ENCODE data around the gene MRPS12.

MRPS12 gene

DNA sequence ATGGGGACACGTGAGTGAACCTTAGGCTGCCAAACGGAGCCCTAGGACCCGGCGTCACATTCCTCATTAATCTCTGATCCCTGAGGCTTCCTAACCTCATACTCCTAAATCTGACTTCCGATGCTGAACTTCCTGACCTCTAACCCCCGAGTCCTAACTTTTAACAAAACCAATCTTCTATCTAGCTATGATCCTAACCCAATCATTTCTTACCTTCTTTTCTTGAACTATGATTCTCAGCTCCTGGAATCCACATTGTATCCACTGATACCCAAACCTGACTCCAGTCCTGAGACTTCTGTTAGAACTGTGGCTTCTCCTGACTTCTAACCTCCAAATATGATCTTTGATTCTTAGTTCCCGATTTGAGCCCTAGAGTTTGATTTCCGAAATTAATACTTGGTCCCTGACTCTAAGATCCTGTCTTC lies 30.5 kb upstream of the MRPS12 start:
- TF ChIP-seq, protein P1, sequence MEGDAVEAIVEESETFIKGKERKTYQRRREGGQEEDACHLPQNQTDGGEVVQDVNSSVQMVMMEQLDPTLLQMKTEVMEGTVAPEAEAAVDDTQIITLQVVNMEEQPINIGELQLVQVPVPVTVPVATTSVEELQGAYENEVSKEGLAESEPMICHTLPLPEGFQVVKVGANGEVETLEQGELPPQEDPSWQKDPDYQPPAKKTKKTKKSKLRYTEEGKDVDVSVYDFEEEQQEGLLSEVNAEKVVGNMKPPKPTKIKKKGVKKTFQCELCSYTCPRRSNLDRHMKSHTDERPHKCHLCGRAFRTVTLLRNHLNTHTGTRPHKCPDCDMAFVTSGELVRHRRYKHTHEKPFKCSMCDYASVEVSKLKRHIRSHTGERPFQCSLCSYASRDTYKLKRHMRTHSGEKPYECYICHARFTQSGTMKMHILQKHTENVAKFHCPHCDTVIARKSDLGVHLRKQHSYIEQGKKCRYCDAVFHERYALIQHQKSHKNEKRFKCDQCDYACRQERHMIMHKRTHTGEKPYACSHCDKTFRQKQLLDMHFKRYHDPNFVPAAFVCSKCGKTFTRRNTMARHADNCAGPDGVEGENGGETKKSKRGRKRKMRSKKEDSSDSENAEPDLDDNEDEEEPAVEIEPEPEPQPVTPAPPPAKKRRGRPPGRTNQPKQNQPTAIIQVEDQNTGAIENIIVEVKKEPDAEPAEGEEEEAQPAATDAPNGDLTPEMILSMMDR (IDR thresholded peaks at IDR 0.05; ENCODE audit: control extremely low read depth, extremely low read depth, low read depth, missing control alignments) = no peak
- ChIA-PET CTCF (interaction anchor here (1.0 to 2.2 kb wide), 9 partner anchors 8 to 497 kb away, joined by 3 to 18 read pairs (median 4); partner anchors contain the start of genes FAM98C, MRPS12 and SARS2), POLR2A (interaction anchor here (0.7 to 1.0 kb wide), 3 partner anchors 20 to 69 kb away, joined by 3 read pairs; partner anchors contain the start of gene ECH1)
- no peak for DNase-seq (ENCODE audit: extremely low spot score)

DNA sequence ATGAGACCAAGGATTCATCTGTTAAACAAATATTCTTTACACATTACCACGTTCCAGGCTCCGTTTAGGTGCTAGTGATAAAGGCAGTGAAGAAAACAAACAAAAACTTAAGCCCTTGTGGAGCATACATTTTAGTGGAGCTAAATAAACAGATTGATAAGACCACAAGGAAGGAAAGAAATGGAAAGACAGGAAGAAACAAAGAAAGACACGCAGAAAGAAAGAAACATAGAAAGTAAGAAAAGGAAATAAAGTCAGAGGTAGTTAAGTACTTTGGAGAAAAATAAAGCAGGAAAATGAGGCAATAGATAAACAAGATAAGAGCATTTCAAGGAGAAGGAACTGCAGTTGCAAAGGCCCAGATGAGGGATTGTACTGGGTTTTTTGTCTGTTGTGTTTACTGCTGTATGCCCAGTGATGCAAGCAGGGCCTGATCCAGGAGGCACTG lies 30.0 kb upstream of the MRPS12 start:
- ChIA-PET POLR2A (no interaction called here), CTCF (interaction anchor here (1.0 to 2.2 kb wide), 8 partner anchors 14 to 497 kb away, joined by 3 to 18 read pairs (median 5); partner anchors contain the start of genes FAM98C, MRPS12 and SARS2)
- DNase-seq (ENCODE audit: extremely low spot score) = no peak
- TF ChIP-seq, protein P1 (IDR thresholded peaks at IDR 0.05; ENCODE audit: control extremely low read depth, extremely low read depth, low read depth, missing control alignments) = no peak

DNA sequence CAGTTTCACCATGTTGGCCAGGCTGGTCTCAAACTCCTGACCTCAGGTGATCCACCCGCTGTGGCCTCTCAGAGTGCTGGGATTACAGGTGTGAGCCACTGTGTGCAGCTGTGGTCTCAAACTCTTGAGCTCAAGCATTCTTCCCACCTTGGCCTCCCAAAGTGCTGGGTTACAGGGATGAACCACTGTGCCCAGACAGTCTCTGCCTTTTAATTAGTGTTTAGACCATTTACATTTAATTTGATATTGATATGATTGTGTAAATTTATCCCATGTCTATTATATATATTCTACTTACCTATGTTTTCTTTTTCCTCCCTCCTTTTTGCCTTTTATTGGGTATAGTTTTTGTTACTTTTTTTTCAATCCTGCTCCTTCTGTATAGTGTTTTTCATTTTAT lies 29.1 kb upstream of the MRPS12 start:
- TF ChIP-seq, protein P1 (IDR thresholded peaks at IDR 0.05; ENCODE audit: control extremely low read depth, extremely low read depth, low read depth, missing control alignments) = no peak
- DNase-seq (ENCODE audit: extremely low spot score) = no peak
- ChIA-PET CTCF (interaction anchor here (1.7 to 2.2 kb wide), 3 partner anchors 15 to 132 kb away, joined by 4 to 18 read pairs (median 4); partner anchors contain the start of genes MRPS12 and SARS2), POLR2A (no interaction called here)

DNA sequence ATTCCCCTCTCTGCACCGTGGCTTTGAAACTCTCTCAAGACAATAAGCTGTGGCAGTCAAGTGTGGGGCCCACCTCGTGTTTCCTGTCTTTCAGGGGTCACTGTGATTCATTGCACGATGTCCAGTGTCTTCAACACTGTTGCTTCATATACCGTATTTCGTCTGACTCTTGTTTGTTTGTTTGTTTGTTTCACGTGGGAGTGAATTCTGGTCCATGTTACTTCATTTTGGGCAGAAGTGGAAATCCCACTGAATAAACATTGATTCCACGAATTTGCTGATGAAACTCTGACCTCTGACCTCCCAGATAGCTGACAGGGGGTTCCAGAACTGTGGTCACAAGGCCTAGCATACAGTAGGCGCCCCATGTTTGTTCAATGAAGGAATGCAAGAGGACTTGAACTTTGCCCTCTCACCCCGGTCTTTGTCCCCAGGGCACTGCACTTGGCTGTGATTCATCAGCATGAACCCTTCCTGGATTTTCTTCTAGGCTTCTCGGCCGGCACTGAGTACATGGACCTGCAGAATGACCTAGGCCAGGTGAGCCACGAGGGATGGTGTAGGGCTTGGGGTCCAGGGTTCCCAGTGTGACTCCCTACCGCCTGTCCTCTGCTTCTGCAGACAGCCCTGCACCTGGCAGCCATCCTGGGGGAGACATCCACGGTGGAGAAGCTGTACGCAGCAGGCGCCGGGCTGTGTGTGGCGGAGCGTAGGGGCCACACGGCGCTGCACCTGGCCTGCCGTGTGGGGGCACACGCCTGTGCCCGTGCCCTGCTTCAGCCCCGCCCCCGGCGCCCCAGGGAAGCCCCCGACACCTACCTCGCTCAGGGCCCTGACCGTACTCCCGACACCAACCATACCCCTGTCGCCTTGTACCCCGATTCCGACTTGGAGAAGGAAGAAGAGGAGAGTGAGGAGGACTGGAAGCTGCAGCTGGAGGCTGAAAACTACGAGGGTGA lies 25.9 kb upstream of the MRPS12 start:
- TF ChIP-seq, protein P1 (IDR thresholded peaks at IDR 0.05; ENCODE audit: control extremely low read depth, extremely low read depth, low read depth, missing control alignments) = no peak
- POLR2A ChIA-PET = interaction anchor here (0.6 kb wide), 1 partner anchor 172 kb away, joined by 3 read pairs; no protein-coding TSS in a partner anchor
- DNase-seq (ENCODE audit: extremely low spot score) = no peak
- CTCF ChIA-PET = interaction anchor here (0.6 to 0.9 kb wide), 3 partner anchors 9 to 17 kb away, joined by 3 to 4 read pairs (median 3); no protein-coding TSS in a partner anchor

DNA sequence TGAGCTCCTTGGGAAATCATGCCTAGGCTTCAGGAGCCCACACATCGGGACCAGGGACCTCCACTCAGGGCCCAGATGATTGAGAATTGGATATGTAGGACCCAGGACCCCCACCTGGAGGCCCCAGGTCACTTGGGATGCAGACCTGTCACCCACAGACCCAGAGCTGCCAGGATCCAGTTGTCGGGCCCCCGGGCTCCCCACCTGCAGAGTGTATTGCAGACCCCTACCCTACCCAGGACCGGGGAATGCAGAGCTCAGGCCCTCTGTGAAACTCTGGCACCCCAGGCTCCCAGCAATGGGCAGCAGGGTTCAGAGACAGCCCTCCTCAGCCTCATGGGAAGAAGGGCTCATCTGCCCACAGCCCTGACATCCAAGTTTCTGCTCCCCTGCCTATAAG lies 25.1 kb upstream of the MRPS12 start:
- DNase-seq (ENCODE audit: extremely low spot score) = no peak
- TF ChIP-seq, protein P1 (IDR thresholded peaks at IDR 0.05; ENCODE audit: control extremely low read depth, extremely low read depth, low read depth, missing control alignments) = no peak
- POLR2A ChIA-PET = interaction anchor here (0.6 kb wide), 1 partner anchor 173 kb away, joined by 3 read pairs; no protein-coding TSS in a partner anchor
- CTCF ChIA-PET = interaction anchor here (0.9 to 3.4 kb wide), 4 partner anchors 14 to 223 kb away, joined by 3 to 22 read pairs (median 4); partner anchors contain the start of genes MRPS12 and SARS2

DNA sequence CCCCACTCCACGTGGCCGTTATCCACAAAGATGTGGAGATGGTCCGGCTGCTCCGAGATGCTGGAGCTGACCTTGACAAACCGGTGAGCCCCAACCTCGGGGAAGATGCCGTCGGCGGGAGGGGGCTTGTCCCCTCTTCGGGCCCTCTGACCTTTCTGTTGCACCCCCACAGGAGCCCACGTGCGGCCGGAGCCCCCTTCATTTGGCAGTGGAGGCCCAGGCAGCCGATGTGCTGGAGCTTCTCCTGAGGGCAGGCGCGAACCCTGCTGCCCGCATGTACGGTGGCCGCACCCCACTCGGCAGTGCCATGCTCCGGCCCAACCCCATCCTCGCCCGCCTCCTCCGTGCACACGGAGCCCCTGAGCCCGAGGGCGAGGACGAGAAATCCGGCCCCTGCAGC lies 23.5 kb upstream of the MRPS12 start:
- TF ChIP-seq, protein P1 (IDR thresholded peaks at IDR 0.05; ENCODE audit: control extremely low read depth, extremely low read depth, low read depth, missing control alignments) = no peak
- POLR2A ChIA-PET = no interaction called here
- CTCF ChIA-PET = interaction anchor here (1.2 to 3.4 kb wide), 2 partner anchors 19 to 23 kb away, joined by 3 to 22 read pairs; partner anchors contain the start of genes MRPS12 and SARS2

More for the DNA sequence above, 23.5 kb upstream of the MRPS12 start:
- DNase-seq (ENCODE audit: extremely low spot score) = no peak

Data from GM10248 (cell line).